HG03045 (cell line): ENCODE data around the gene LRRC8C.

Source experiments
- ATAC-seq: cut with Tn5 transposase; IDR thresholded peaks from one replicate; pipeline ENCODE4 v1.9.1; 2021; ENCODE audit warnings: mild to moderate bottlenecking, moderate library complexity; ENCODE audit not compliant: unreplicated experiment

Gene LRRC8C

GRCh38 chr1:89670163-89670562 is 37.2 kb downstream of the LRRC8C start:
- ATAC-seq, result peak; percentile 98

- ATAC-seq, result no peak
Observed at GRCh38 chr1:89670711-89671110, 37.8 kb downstream of the LRRC8C start.

- ATAC-seq, result no peak
Observed at GRCh38 chr1:89671775-89672488, 39.0 kb downstream of the LRRC8C start.

GRCh38 chr1:89672489-89673183 is 39.7 kb downstream of the LRRC8C start:
- ATAC-seq, result no peak

- no peak for ATAC-seq
Observed at GRCh38 chr1:89673251-89673650, 40.3 kb downstream of the LRRC8C start.

GRCh38 chr1:89675677-89676076 is 42.8 kb downstream of the LRRC8C start:
- no peak for ATAC-seq

- no peak for ATAC-seq
Observed at GRCh38 chr1:89681045-89681729, 48.3 kb downstream of the LRRC8C start.

GRCh38 chr1:89682611-89683010 is 49.7 kb downstream of the LRRC8C start:
- ATAC-seq, result no peak

- no peak for ATAC-seq
Observed at GRCh38 chr1:89685461-89685860, 52.5 kb downstream of the LRRC8C start.

- ATAC-seq, result no peak
Observed at GRCh38 chr1:89686520-89686919, 53.6 kb downstream of the LRRC8C start.

- no peak for ATAC-seq
Observed at GRCh38 chr1:89687254-89687653, 54.3 kb downstream of the LRRC8C start.

- no peak for ATAC-seq
Observed at GRCh38 chr1:89688607-89689006, 55.7 kb downstream of the LRRC8C start.

GRCh38 chr1:89689234-89689633 is 56.3 kb downstream of the LRRC8C start:
- no peak for ATAC-seq

GRCh38 chr1:89690595-89690994 is 57.7 kb downstream of the LRRC8C start:
- ATAC-seq, result no peak

- ATAC-seq, result no peak
Observed at GRCh38 chr1:89692601-89693521, 59.9 kb downstream of the LRRC8C start.

- no peak for ATAC-seq
Observed at GRCh38 chr1:89695847-89696246, 62.9 kb downstream of the LRRC8C start.

- no peak for ATAC-seq
Observed at GRCh38 chr1:89697383-89697782, 64.5 kb downstream of the LRRC8C start.

- no peak for ATAC-seq
Observed at GRCh38 chr1:89698020-89698560, 65.2 kb downstream of the LRRC8C start.

- no peak for ATAC-seq
Observed at GRCh38 chr1:89698624-89699023, 65.7 kb downstream of the LRRC8C start.

GRCh38 chr1:89699451-89699986 is 66.6 kb downstream of the LRRC8C start:
- ATAC-seq, result no peak
